HG02610 (cell line): ENCODE data around the gene LAP3.

ENCODE experiments used
- ATAC-seq: cut with Tn5 transposase; IDR thresholded peaks from one replicate; pipeline ENCODE4 v1.9.1; 2021; ENCODE audit warnings: mild to moderate bottlenecking, moderate library complexity; ENCODE audit not compliant: unreplicated experiment

Gene LAP3

GRCh38 chr4:17614416-17615299 lies 37.7 kb downstream of the LAP3 start, which contains the start of gene MED28:
Gene MED28, plus strand, starts transcription at chr4:17614641. Its CDS starts 14 bp downstream, at chr4:17614655.
- ATAC-seq: peak; percentile 80

GRCh38 chr4:17616283-17616682 lies 39.3 kb downstream of the LAP3 start:
- ATAC-seq: no peak

GRCh38 chr4:17618926-17619325 lies 41.9 kb downstream of the LAP3 start:
- no peak for ATAC-seq

- no peak for ATAC-seq
Measured at GRCh38 chr4:17619416-17620105, 42.6 kb downstream of the LAP3 start.

- ATAC-seq: no peak
Measured at GRCh38 chr4:17623451-17624001, 46.5 kb downstream of the LAP3 start.

GRCh38 chr4:17624821-17625220 lies 47.8 kb downstream of the LAP3 start:
- no peak for ATAC-seq

GRCh38 chr4:17630228-17630627 lies 53.2 kb downstream of the LAP3 start:
- no peak for ATAC-seq

GRCh38 chr4:17633600-17633999 lies 56.6 kb downstream of the LAP3 start:
- ATAC-seq: no peak

GRCh38 chr4:17635056-17635455 lies 58.1 kb downstream of the LAP3 start:
- no peak for ATAC-seq

- no peak for ATAC-seq
Measured at GRCh38 chr4:17636341-17636695, 59.3 kb downstream of the LAP3 start.

GRCh38 chr4:17636696-17637622 lies 60.0 kb downstream of the LAP3 start:
- peak; percentile 74 for ATAC-seq

- no peak for ATAC-seq
Measured at GRCh38 chr4:17639136-17639535, 62.1 kb downstream of the LAP3 start.

- no peak for ATAC-seq
Measured at GRCh38 chr4:17642398-17642783, 65.4 kb downstream of the LAP3 start.

- no peak for ATAC-seq
Measured at GRCh38 chr4:17646693-17647092, 69.7 kb downstream of the LAP3 start.

GRCh38 chr4:17647176-17647806 lies 70.3 kb downstream of the LAP3 start:
- ATAC-seq: no peak

GRCh38 chr4:17647927-17648326 lies 70.9 kb downstream of the LAP3 start:
- ATAC-seq: no peak

- no peak for ATAC-seq
Measured at GRCh38 chr4:17650406-17650805, 73.4 kb downstream of the LAP3 start.

- no peak for ATAC-seq
Measured at GRCh38 chr4:17654701-17655100, 77.7 kb downstream of the LAP3 start.

- ATAC-seq: no peak
Measured at GRCh38 chr4:17657090-17657489, 80.1 kb downstream of the LAP3 start.
